Aorta (tissue), 5 donors: ENCODE results near the gene PRM3. TPM values are rescaled to one million over a fixed set of nuclear protein-coding genes. Genes with fewer than 3 reads are reported as not detected.
A peak's percentile ranks its signal among the peaks of the same experiment; 100 is the strongest.
"Not testable (repeated sequence)": the region's sequence is repeated elsewhere in the genome, so short reads cannot be mapped to it uniquely, and the experiment has no call there.

ENCODE experiments used
- ATAC-seq: fragments of 200-7000 bp; cut with Tn5 transposase; one replicate; pipeline ENCODE4 v1.9.1; 2022; ENCODE audit warnings: moderate library complexity; ENCODE audit not compliant: low FRiP score
- DNase-seq, 2 donors: peaks; one replicate each; pipeline ENCODE4 v3.0.0-alpha.2; 2020
- H3K27ac ChIP-seq, 2 donors: one replicate each; pipeline ENCODE4 v1.5.1; 2013; ENCODE audit warnings: low read length in 2 of 2, mild to moderate bottlenecking in 2 of 2, moderate library complexity in 2 of 2, control low read depth in 1 of 2, inconsistent platforms in 1 of 2, low read depth in 1 of 2
- H3K27me3 ChIP-seq, 2 donors: one replicate each; pipeline ENCODE4 v1.6.1; 2013; ENCODE audit warnings: control low read depth in 1 of 2, low read length in 1 of 2, mild to moderate bottlenecking in 1 of 2, moderate library complexity in 1 of 2; ENCODE audit not compliant: insufficient read depth in 2 of 2, control insufficient read depth in 1 of 2
- H3K36me3 ChIP-seq, 2 donors: one replicate each; pipeline ENCODE4 v1.6.1; 2013; ENCODE audit warnings: control low read depth in 1 of 2, low read length in 1 of 2, mild to moderate bottlenecking in 1 of 2; ENCODE audit not compliant: insufficient read depth in 2 of 2, control insufficient read depth in 1 of 2
- H3K4me1 ChIP-seq, 2 donors: one replicate each; pipeline ENCODE4 v1.6.1; 2013; ENCODE audit warnings: low read length in 2 of 2, control low read depth in 1 of 2, mild to moderate bottlenecking in 1 of 2, moderate library complexity in 1 of 2; ENCODE audit not compliant: insufficient read depth in 2 of 2, control insufficient read depth in 1 of 2
- H3K4me3 ChIP-seq, 2 donors: one replicate each; pipeline ENCODE4 v1.5.1; 2013; ENCODE audit warnings: low read length in 2 of 2, control low read depth in 1 of 2, mild to moderate bottlenecking in 1 of 2
- H3K9me3 ChIP-seq: one replicate; pipeline ENCODE4 v1.6.1; 2013; ENCODE audit warnings: mild to moderate bottlenecking, low read length; ENCODE audit not compliant: control insufficient read depth
- WGBS, 2 donors: extraction: QIAGEN DNeasy Blood & Tissue Kit; methylation state at CpG; one replicate each; pipeline ENCODE4 v1.1.7; 2013; 5-methylcytosine and 5-hydroxymethylcytosine counted together
- intact Hi-C, 2 donors: fragments of 100-400 bp; cut with DNase I; formaldehyde crosslinking; loops; one replicate each; pipeline versions ENCODE4 v1.14.2 to v1.15.0; 2022
- polyA plus RNA-seq, 2 donors: library from polyadenylated mRNA; stranded (reverse); fragments of 200-250 nt; gene quantifications; one replicate each; pipeline ENCODE4 v1.2.3, GENCODE V29; 2013
- total RNA-seq, 2 donors: library from RNA; stranded (reverse); fragmentation: NEBNext Ultra II Directional; extraction: Animal tissue kit (Norgen Biotek cat#: 25700); gene quantifications; one replicate each; pipeline ENCODE4 v1.2.1, GENCODE V29; 2021
- donor health status: healthy with polysubstance abuse.
- donor health status: Bipolar disorder and iron deficiency.
- donor health status: DM: no; HTN: no; CAD: no.
- donor health status: DM: no; HTN: no; CAD: no.
- donor health status: DM: yes; HTN: yes; CAD: no.

The PRM3 gene
- total and polyA plus RNA-seq, 4 donors: not detected

DNA sequence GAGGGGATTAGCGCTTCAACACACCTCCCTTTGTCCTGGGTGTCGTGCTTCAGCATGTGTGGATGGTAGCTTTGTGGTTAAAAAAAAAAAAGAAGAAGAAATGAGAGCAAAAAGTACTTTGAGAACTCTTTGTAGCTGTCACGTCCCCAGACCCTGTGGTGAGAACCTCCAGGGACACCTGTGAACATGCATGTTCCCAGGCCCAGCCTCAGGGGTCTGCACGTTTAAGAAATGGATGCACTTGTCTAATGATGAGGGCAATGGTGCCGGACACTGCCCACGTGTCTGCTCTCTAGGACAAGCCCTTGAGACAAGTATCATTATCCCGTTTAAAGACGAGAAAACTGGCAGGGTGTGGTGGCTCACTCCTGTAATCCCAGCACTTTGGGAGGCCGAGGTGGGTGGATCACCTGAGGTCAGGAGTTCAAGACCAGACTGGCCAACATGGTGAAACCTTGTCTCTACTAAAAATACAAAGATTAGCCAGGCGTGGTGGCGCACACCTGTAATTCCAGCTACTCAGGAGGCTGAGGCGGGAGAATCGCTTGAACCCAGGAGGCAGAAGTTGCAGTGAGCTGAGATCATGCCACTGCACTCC is 25.6 kb upstream of the PRM3 start:
- H3K36me3 ChIP-seq, H3K4me3 ChIP-seq, H3K27me3 ChIP-seq, H3K27ac ChIP-seq, ATAC-seq, H3K9me3 ChIP-seq, intact Hi-C loops, DNase-seq, H3K4me1 ChIP-seq: not testable (repeated sequence)
- 92 to 94% methylated on average over 13 of the region's 13 CpGs for WGBS, 2 donors

DNA sequence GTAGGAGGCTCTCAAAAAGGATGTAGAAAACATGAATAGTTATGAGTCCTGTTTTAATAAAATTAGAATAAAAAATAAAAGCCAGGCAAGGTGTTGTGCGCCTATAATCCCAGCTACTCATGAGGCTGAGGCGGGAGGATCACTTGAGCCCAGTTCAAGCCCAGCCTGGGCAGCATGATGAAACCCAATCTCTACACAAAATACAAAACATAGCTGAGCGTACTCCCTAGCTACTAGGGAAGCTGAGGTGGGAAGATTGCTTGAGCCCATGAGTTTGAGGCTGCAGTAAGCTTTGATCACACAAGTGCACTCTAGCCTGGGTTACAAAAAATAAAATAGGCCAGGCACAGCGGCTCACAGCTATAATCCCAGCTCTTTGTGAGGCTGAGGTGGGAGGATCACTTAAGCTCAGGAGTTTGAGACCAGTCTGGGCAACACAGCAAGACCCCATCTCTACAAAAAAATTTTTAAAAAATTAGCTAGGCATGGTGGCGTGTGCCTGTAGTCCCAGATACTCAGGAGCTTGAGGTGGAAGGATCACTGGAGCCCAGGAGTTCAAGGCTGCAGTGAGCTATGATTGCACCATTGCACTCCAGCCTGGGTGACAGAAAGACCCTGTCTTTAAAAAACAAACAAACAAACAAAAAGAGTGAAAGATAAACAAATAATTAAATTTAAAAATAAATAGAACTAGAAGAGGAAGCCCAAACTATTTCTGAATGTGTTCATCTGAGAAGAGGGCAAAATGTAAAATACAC is 24.9 kb upstream of the PRM3 start:
- H3K4me1 ChIP-seq: no peaks in the 10 kb centered on the region
- no peaks in the 10 kb centered on the region for H3K36me3 ChIP-seq
- intact Hi-C loops: no loop called here
- H3K9me3 ChIP-seq: no peaks in the 10 kb centered on the region
- ATAC-seq (no peak), DNase-seq (no peak)
- H3K4me3 ChIP-seq: no peak overlapping the region
- 86 to 93% methylated on average over 5 of the region's 5 CpGs for WGBS, 2 donors
- H3K27me3 ChIP-seq: no peaks in the 10 kb centered on the region
- H3K27ac ChIP-seq: no peak overlapping the region

- Histone ChIP-seq H3K27ac (no peak overlapping the region), H3K4me3 (no peak overlapping the region)
- peak; percentile 88 to 90 for DNase-seq
Measured at GRCh38 chr16:11297492-11298142, 24.2 kb upstream of the PRM3 start.

GRCh38 chr16:11296706-11297491 is 23.5 kb upstream of the PRM3 start:
- intact Hi-C loops: no loop called here
- no peaks in the 10 kb centered on the region for H3K4me1 ChIP-seq
- no peaks in the 10 kb centered on the region for H3K9me3 ChIP-seq
- no peak for DNase-seq
- H3K27me3 ChIP-seq: no peaks in the 10 kb centered on the region
- H3K4me3 ChIP-seq: no peak overlapping the region
- ATAC-seq: no peak
- no peaks in the 10 kb centered on the region for H3K36me3 ChIP-seq
- WGBS, 2 donors: 33 to 43% methylated on average over 10 of the region's 10 CpGs
- H3K27ac ChIP-seq: no peak overlapping the region

More at GRCh38 chr16:11297492-11298142, 24.2 kb upstream of the PRM3 start:
- 7 to 8% methylated on average over 16 to 19 of the region's 19 CpGs for WGBS, 2 donors
- no peaks in the 10 kb centered on the region for H3K27me3 ChIP-seq
- intact Hi-C loops: no loop called here
- no peaks in the 10 kb centered on the region for H3K4me1 ChIP-seq
- no peaks in the 10 kb centered on the region for H3K9me3 ChIP-seq
- ATAC-seq: peak; percentile 89
- no peaks in the 10 kb centered on the region for H3K36me3 ChIP-seq

DNA sequence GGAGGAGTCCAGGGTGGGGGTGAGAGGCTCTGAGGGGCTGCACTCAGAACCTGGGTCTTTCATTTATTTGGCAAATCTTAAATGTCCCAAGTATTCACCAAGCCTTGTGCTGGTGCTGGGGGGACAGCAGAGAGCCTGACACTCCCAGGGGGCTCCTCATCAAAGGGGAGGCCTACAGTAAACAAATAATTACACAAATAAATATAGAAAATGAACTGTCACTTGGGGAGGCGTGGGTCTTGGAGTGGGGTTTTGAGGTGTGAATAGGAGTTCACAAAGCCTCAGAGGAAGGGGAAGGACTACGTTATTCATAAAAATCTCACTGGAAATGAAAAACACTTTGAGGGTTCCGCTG is 22.9 kb upstream of the PRM3 start:
- H3K27ac ChIP-seq: no peak overlapping the region
- no peak overlapping the region for H3K4me3 ChIP-seq
- no peaks in the 10 kb centered on the region for H3K36me3 ChIP-seq
- DNase-seq (no peak), ATAC-seq (no peak)
- H3K9me3 ChIP-seq: no peaks in the 10 kb centered on the region
- no peaks in the 10 kb centered on the region for H3K4me1 ChIP-seq
- intact Hi-C loops: no loop called here
- H3K27me3 ChIP-seq: no peaks in the 10 kb centered on the region
- 61 to 69% methylated on average over 3 of the region's 3 CpGs for WGBS, 2 donors

DNA sequence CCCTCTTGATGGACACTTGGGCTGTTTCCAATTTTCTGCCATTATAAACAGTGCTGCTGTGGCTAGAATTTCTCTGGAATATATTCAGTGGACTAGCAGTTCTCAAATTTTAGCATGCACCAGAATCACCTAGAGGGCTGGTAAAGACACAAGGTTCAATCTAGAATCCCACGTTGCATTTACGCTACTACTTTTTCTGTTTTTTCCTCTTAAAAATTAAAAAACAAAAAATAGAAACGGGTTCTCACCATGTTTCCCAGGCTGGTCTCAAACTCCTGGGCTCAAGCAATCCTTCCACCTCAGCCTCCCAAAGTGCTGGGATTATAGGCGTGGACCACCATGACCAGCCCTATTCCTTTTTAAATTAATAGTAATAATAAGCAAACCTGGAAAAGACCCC is 22.2 kb upstream of the PRM3 start:
- Histone ChIP-seq H3K4me1 (no peaks in the 10 kb centered on the region), H3K9me3 (no peaks in the 10 kb centered on the region), H3K27me3 (no peaks in the 10 kb centered on the region), H3K36me3 (no peaks in the 10 kb centered on the region), H3K27ac (no peak overlapping the region), H3K4me3 (no peak overlapping the region)
- ATAC-seq (no peak), DNase-seq (no peak)
- WGBS, 2 donors: 89 to 92% methylated on average over 4 of the region's 4 CpGs
- intact Hi-C loops: no loop called here

DNA sequence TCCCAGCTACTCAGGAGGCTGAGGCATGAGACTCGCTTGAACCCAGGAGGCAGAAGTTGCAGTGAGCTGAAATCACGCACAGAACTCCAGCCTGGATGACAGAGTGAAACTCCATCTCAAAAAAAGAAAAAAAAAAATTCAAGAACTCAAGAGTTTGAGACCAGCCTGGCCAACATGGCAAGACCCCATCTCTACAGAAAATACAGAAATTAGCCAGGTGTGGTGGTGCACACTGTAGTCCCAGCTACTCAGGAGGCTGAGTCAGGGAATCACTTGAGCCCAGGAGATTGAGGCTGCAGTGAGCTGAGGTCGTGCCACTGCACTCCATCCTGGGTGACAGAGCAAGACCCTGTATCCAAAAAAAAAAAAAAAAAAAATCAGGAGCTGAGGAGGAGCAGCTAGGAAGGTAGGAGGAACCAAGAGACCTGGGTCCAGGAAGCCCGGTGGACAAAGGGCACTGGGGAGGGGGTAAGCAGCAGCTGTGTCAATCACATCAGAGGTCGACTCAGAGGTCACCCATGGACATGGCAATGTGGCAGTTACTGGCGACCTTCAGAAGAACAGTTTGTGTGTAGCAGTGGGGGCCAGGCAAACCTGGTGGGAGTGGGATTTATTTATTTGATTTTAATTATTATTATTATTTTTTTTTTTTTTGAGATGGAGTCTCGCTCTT is 18.8 kb upstream of the PRM3 start:
- no peaks in the 10 kb centered on the region for H3K36me3 ChIP-seq
- H3K27ac ChIP-seq: no peak overlapping the region
- no peaks in the 10 kb centered on the region for H3K9me3 ChIP-seq
- ATAC-seq (no peak), DNase-seq (no peak)
- H3K27me3 ChIP-seq: no peaks in the 10 kb centered on the region
- no peaks in the 10 kb centered on the region for H3K4me1 ChIP-seq
- no peak overlapping the region for H3K4me3 ChIP-seq
- 89 to 92% methylated on average over 7 of the region's 7 CpGs for WGBS, 2 donors
- intact Hi-C loops: no loop called here

DNA sequence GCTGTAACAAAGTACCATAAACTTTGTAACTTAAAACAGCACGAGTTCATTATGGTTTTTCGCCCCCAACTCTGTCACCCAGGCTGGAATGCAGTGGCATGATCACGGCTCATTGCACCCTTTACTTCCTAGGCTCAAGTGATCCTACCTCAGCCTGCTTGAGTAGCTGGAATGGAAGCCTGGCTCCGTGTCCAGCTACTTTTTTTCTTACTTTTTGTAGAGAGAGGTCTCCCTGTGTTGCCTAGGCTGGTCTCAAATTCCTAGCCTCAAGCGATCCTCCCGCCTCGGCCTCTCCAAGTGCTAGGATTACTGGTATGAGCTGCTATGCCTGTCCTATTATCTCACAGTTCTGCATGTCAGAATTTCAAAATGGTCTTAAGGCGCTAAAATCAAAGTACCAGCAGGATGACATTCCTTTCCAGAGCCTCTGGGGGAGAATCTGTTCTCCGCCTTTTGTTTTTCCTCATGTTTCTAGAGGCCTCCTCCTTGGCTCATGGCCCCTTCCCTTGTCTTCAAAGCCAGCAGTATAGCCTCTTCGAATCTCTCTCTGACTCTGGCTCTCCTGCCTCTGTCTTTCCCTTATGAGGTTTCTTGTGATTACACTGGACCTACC is 17.8 kb upstream of the PRM3 start:
- DNase-seq (no peak), ATAC-seq (no peak)
- H3K36me3 ChIP-seq: no peaks in the 10 kb centered on the region
- no peaks in the 10 kb centered on the region for H3K27me3 ChIP-seq
- WGBS, 2 donors: 79 to 80% methylated on average over 10 of the region's 10 CpGs
- H3K4me1 ChIP-seq: no peaks in the 10 kb centered on the region
- intact Hi-C loops: no loop called here
- H3K4me3 ChIP-seq: no peak overlapping the region
- no peak overlapping the region for H3K27ac ChIP-seq
- no peaks in the 10 kb centered on the region for H3K9me3 ChIP-seq
